ENCODE data around the gene DPY30. TPM values are rescaled to one million over a fixed set of nuclear protein-coding genes. Genes with fewer than 3 reads are reported as not detected.

Gene DPY30
- total RNA-seq, 2 donors from 2014 or later, result 22.0 to 27.0 TPM

DNA sequence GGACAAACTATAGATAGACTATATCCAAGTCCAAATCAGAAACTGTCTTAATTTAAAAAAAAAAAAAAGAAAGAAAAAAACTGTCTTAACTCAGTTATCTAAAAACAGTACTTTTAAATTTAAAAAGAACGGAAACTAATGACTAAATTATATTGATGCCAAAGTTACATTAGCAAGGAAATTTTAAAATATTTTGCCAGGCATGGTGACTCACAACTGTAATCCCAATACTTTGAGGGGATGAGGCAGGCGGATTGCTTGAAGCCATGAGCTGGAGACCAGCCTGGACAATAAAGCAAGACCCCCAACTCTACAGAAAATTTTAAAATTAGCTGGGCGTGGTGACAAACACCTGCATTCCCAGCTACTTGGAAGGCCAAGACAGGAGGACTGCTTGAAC is 59.6 kb downstream of the DPY30 start:
- Mint-ChIP-seq H3K27me3 (no peaks in the 10 kb centered on the region), H3K36me3 (ENCODE audit: low read depth) (peaks cover 2% of the 10 kb centered on the region), H3K4me1 (peaks cover 25% of the 10 kb centered on the region), H3K4me3 (no peak overlapping the region), H3K27ac (no peak overlapping the region)
- no peaks in the 10 kb centered on the region for H3K9me3 ChIP-seq (ENCODE audit: control insufficient read depth, low read length, poor library complexity, severe bottlenecking)
- DNase-seq (no peak), ATAC-seq (no peak)

DNA sequence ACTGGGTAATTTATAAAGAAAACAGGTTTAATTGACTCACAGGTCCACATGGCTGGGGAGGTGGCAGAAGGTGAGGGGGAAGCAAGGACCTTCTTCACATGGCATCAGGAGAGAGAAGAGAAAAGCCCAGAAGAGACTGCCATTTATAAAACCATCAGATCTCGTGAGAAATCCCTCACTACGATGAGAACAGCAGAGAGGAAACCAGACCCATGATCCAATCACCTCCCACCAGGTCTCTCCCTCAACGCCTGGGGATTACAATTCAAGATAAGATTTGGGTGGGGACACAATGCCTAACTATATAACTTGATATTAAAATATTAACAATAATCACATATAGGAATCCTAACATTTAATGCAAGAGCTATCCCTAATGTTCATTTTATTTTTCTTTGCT is 60.6 kb downstream of the DPY30 start:
- H3K4me3 Mint-ChIP-seq, result no peak overlapping the region
- no peaks in the 10 kb centered on the region for H3K27me3 Mint-ChIP-seq
- no peaks in the 10 kb centered on the region for H3K36me3 Mint-ChIP-seq (ENCODE audit: low read depth)
- H3K9me3 ChIP-seq (ENCODE audit: control insufficient read depth, low read length, poor library complexity, severe bottlenecking), result no peaks in the 10 kb centered on the region
- H3K4me1 Mint-ChIP-seq, result peaks cover 26% of the 10 kb centered on the region
- DNase-seq (no peak), ATAC-seq (no peak)
- no peak overlapping the region for H3K27ac Mint-ChIP-seq

DNA sequence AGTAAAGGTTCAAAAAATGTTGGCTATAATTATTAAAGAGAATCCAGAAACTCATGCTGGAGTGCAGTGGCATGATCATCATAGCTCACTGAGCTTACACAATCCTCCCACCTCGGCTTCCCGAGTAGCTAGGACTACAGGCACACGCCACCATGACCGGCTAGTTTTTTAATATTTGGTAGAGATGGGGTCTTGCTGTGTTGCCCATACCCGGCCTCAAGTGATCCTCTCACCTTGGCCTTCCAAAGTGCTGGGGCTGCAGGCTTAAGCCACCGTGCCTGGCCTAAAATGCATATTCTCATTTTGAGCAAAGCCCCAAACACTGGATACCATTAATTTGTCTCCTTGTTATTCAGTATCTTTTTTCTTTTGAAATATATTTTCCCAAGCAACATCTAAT is 61.2 kb downstream of the DPY30 start:
- Mint-ChIP-seq H3K4me3 (no peak overlapping the region), H3K27ac (no peak overlapping the region), H3K4me1 (peaks cover 25% of the 10 kb centered on the region), H3K27me3 (no peaks in the 10 kb centered on the region), H3K36me3 (ENCODE audit: low read depth) (no peaks in the 10 kb centered on the region)
- ATAC-seq (no peak), DNase-seq (no peak)
- H3K9me3 ChIP-seq (ENCODE audit: control insufficient read depth, low read length, poor library complexity, severe bottlenecking), result no peaks in the 10 kb centered on the region

Other genes starting within 250 kb of the DPY30 start
- 10 to 100 TPM; 41.7 to 47.5 TPM for gene MEMO1, start 28.8 kb downstream of the DPY30 start, total RNA-seq
- 10 to 100 TPM; 15.8 to 16.8 TPM for gene SPAST, start 23.8 kb upstream of the DPY30 start, total RNA-seq
- gene SLC30A6, start 126.1 kb upstream of the DPY30 start, total RNA-seq, result 1 to 10 TPM; 8.0 to 8.1 TPM
- under 1 TPM; 0.10 to 0.32 TPM for gene NLRC4, start 225.1 kb upstream of the DPY30 start, total RNA-seq
- 10 to 100 TPM; 16.1 to 19.7 TPM for gene YIPF4, start 238.1 kb upstream of the DPY30 start, total RNA-seq

All from T-helper 17 cell (primary cell).